PC-9 (cell line): Measurements from ENCODE around the gene TMEM94. TPM values are rescaled to one million over a fixed set of nuclear protein-coding genes. Genes with fewer than 3 reads are reported as not detected.

Source experiments
- BruUV-seq: library from RNA; stranded (reverse); fragments of 400-500 nt; replicated peaks from 2 replicates; lab custom pipeline; 2021; lab: Mats Ljungman, UMichigan
- CTCF ChIA-PET: fragments of 300-600 bp; sonication (Branson Sonifier 250); formaldehyde crosslinking; loops from one replicate; lab custom pipeline; 2022; ENCODE audit warnings: antibody characterized with exemption; lab: Charles Lee
- POLR2A ChIA-PET: fragments of 300-600 bp; sonication (Branson Sonifier 250); formaldehyde crosslinking; loops from one replicate; lab custom pipeline; 2022; ENCODE audit warnings: antibody characterized with exemption; ENCODE audit not compliant: unreplicated experiment; lab: Charles Lee
- DNase-seq, 2 experiments: peaks; one replicate each; pipeline versions ENCODE4 v3.0.0 to v3.0.0-alpha.2; 2015 to 2022; ENCODE audit warnings: mixed read lengths in 1 of 2
- H2AFZ ChIP-seq: fragments of 200-600 bp; sonication (generic); 2 replicates; pipeline ENCODE4 v1.8.1; 2017; ENCODE audit warnings: antibody characterized with exemption
- H3F3A ChIP-seq: fragments of 200-600 bp; sonication (generic); 2 replicates; pipeline ENCODE4 v1.8.1; 2017; ENCODE audit warnings: antibody characterized with exemption, mild to moderate bottlenecking, low read depth; ENCODE audit not compliant: insufficient read depth
- H3K27ac ChIP-seq: fragments of 200-600 bp; sonication (generic); 2 replicates; pipeline ENCODE4 v1.6.1; 2016; ENCODE audit warnings: mixed run types
- H3K27me3 ChIP-seq: fragments of 200-600 bp; sonication (generic); 2 replicates; pipeline ENCODE4 v1.6.1; 2016; ENCODE audit warnings: low read depth, mixed run types; ENCODE audit not compliant: insufficient read depth
- H3K36me3 ChIP-seq: fragments of 200-600 bp; sonication (generic); 2 replicates; pipeline ENCODE4 v1.6.1; 2016; ENCODE audit warnings: low read depth, mixed run types
- H3K4me1 ChIP-seq: fragments of 200-600 bp; sonication (generic); replicated peaks from 2 replicates; pipeline ENCODE4 v1.6.1; 2016; ENCODE audit warnings: mixed run types; ENCODE audit not compliant: insufficient read depth
- H3K4me2 ChIP-seq: fragments of 200-600 bp; sonication (generic); 2 replicates; pipeline ENCODE4 v1.6.1; 2017; ENCODE audit warnings: mixed run types
- H3K4me3 ChIP-seq: fragments of 200-600 bp; sonication (generic); 2 replicates; pipeline ENCODE4 v1.6.1; 2016; ENCODE audit warnings: mixed run types
- H3K79me2 ChIP-seq: fragments of 200-600 bp; sonication (generic); 2 replicates; pipeline ENCODE4 v1.6.1; 2017; ENCODE audit warnings: low read depth, mixed run types
- H3K9me2 ChIP-seq: fragments of 200-600 bp; sonication (generic); 2 replicates; pipeline ENCODE4 v1.8.1; 2017; ENCODE audit warnings: mild to moderate bottlenecking; ENCODE audit not compliant: insufficient read depth
- H3K9me3 ChIP-seq: fragments of 200-600 bp; sonication (generic); 2 replicates; pipeline ENCODE4 v1.8.1; 2016; ENCODE audit warnings: low read depth; ENCODE audit not compliant: insufficient read depth
- H4K20me1 ChIP-seq: fragments of 200-600 bp; sonication (generic); 2 replicates; pipeline ENCODE4 v1.8.1; 2017; ENCODE audit not compliant: insufficient read depth
- CTCF ChIP-seq: fragments of 200-600 bp; sonication (generic); conservative IDR thresholded peaks from 2 replicates; pipeline ENCODE4 v1.6.1; 2017; ENCODE audit warnings: mixed run types, antibody characterized with exemption, mild to moderate bottlenecking, moderate library complexity
- EZH2 ChIP-seq: fragments of 200-600 bp; sonication (generic); IDR thresholded peaks from 2 replicates; pipeline ENCODE4 v1.8.0; 2017; ENCODE audit warnings: antibody characterized with exemption, low read depth
- intact Hi-C: fragments of 100-400 bp; cut with micrococcal nuclease; formaldehyde crosslinking; loops from one replicate; pipeline ENCODE4 v1.10.0; 2022; ENCODE audit not compliant: unreplicated experiment
- total RNA-seq: library from RNA; stranded (reverse); gene quantifications from 2 replicates; pipeline ENCODE4 v1.2.3, GENCODE V29; 2021

The TMEM94 gene
- total RNA-seq, 1 experiment from 2014 or later, result 78.9 TPM

GRCh38 chr17:75506888-75507287, 50.5 kb downstream of the TMEM94 start:
- CTCF ChIA-PET, result no interaction called here
- Histone ChIP-seq H3K36me3 (no peaks in the 10 kb centered on the region), H3K9me2 (no peaks in the 10 kb centered on the region), H3F3A (no peaks in the 10 kb centered on the region; the same call in 1 of the 2 replicates), H3K27me3 (no peaks in the 10 kb centered on the region), H3K79me2 (no peaks in the 10 kb centered on the region), H3K4me1 (peaks cover 7% of the 10 kb centered on the region), H4K20me1 (peaks cover 12% of the 10 kb centered on the region), H3K4me2 (no peak overlapping the region), H2AFZ (no peak overlapping the region), H3K4me3 (no peak overlapping the region), H3K27ac (no peak overlapping the region), H3K9me3 (no peaks in the 10 kb centered on the region)
- intact Hi-C loops, result no loop called here
- TF ChIP-seq EZH2, result no peak
- TF ChIP-seq CTCF, result no peak
- no TSS peak for BruUV-seq
- DNase-seq, result no peak
- POLR2A ChIA-PET, result no interaction called here

- H3K4me2 ChIP-seq, result no peak overlapping the region
- H3K4me1 ChIP-seq, result peaks cover 16% of the 10 kb centered on the region
- H3K27ac ChIP-seq, result no peak overlapping the region
- peaks cover 9% of the 10 kb centered on the region; the same call in 1 of the 2 replicates for H3F3A ChIP-seq
- no peaks in the 10 kb centered on the region for H3K36me3 ChIP-seq
- H4K20me1 ChIP-seq, result peaks cover 15% of the 10 kb centered on the region
- no peak overlapping the region for H3K4me3 ChIP-seq
- H3K27me3 ChIP-seq, result no peaks in the 10 kb centered on the region
- no peak overlapping the region for H2AFZ ChIP-seq
- BruUV-seq, result no TSS peak
- intact Hi-C loops, result no loop called here
- ChIA-PET CTCF (no interaction called here), POLR2A (no interaction called here)
- no peaks in the 10 kb centered on the region for H3K9me3 ChIP-seq
- H3K79me2 ChIP-seq, result no peaks in the 10 kb centered on the region
- TF ChIP-seq EZH2 (no peak), CTCF (no peak)
- H3K9me2 ChIP-seq, result no peaks in the 10 kb centered on the region
- no peak for DNase-seq
Observed at GRCh38 chr17:75507733-75508719, 51.6 kb downstream of the TMEM94 start.

- ChIA-PET POLR2A (no interaction called here), CTCF (no interaction called here)
- H3F3A ChIP-seq, result peaks cover 19% of the 10 kb centered on the region; the same call in 1 of the 2 replicates
- H4K20me1 ChIP-seq, result peaks cover 18% of the 10 kb centered on the region
- intact Hi-C loops, result no loop called here
- H3K4me2 ChIP-seq, result no peak overlapping the region
- H3K27me3 ChIP-seq, result no peaks in the 10 kb centered on the region
- no peak overlapping the region for H3K4me3 ChIP-seq
- no peak overlapping the region for H2AFZ ChIP-seq
- no peaks in the 10 kb centered on the region for H3K9me2 ChIP-seq
- H3K36me3 ChIP-seq, result no peaks in the 10 kb centered on the region
- peaks cover 26% of the 10 kb centered on the region for H3K4me1 ChIP-seq
- H3K27ac ChIP-seq, result no peak overlapping the region
- BruUV-seq, result no TSS peak
- peaks cover 7% of the 10 kb centered on the region for H3K79me2 ChIP-seq
- no peak for DNase-seq
- no peak for TF ChIP-seq EZH2
- no peaks in the 10 kb centered on the region for H3K9me3 ChIP-seq
Observed at GRCh38 chr17:75508931-75509361, 52.5 kb downstream of the TMEM94 start.
